Measurements from ENCODE around the gene MTNR1B. TPM values are rescaled to one million over a fixed set of nuclear protein-coding genes. Genes with fewer than 3 reads are reported as not detected.

The MTNR1B gene
- polyA plus RNA-seq, 1 of the 3 experiments (the other 2 are of a cell fraction), result not detected

DNA sequence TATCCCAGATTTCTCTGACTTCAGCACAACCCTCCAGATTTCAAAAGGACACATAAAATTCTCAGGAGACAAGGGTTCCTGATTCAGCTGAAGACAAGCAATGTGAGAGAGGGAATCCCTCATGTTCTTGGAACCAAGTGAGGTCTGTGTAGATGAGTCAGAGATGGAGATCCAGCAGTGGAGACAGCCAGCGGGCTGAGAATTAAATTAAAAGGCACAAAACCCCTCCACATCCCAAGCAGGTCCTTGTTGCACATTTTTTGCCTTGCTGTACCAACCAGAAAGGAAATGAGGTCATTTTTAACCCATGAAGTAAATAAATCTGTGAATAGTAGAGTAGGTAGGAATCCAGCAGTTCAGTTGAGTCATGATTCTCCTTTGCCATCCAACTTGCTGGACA is 9.7 kb downstream of the MTNR1B start (continued):
- no peak for TF ChIP-seq GABPA (IDR thresholded peaks at IDR 0.05; ENCODE audit: low read depth)
- TF ChIP-seq RFX5 (IDR thresholded peaks at IDR 0.05; ENCODE audit: low read length), result no peak
- no peak; the same call in 1 of the 2 replicates for TF ChIP-seq SIN3A (IDR thresholded peaks at IDR 0.05; ENCODE audit: borderline replicate concordance, low read depth, low read length)
- peak; percentile 68 for TF ChIP-seq JUND (IDR thresholded peaks at IDR 0.05)
- no peak; the same call in 1 of the 2 replicates for TF ChIP-seq FOSL2 (IDR thresholded peaks at IDR 0.05; ENCODE audit: borderline replicate concordance, low read depth)

DNA sequence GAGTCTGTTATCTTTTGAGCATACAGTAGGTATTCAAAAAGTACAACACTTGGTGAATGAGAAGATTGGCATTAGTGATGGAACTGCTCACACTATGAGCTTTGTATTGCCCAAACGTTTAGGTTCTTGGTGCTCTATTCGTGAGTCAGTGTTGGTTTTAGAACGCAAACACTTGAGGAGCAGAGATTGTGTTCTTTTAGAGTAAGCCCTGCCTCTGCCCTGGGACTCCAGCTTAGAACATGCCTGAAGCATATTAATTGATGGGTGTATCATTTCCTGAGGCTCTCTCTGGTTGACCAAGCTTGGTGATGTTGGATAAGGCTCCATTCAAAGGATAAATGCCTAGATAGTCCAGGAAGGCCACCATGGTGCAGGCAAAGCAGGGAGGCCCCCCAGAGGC is 10.9 kb downstream of the MTNR1B start:
- Histone ChIP-seq H3K27ac (ENCODE audit: low read depth in 2 of 2, low read length in 1 of 2) (peak overlapping the region in 1 of 2 experiments; percentile 87; a peak in 2 of 4 replicates), H3K9me3 (no peaks in the 10 kb centered on the region), H3K27me3 (ENCODE audit: insufficient read depth) (no peaks in the 10 kb centered on the region), H2AFZ (ENCODE audit: low read depth) (no peak overlapping the region), H4K20me1 (ENCODE audit: insufficient read depth) (no peaks in the 10 kb centered on the region), H3K9ac (no peak overlapping the region), H3K79me2 (ENCODE audit: insufficient read depth) (no peaks in the 10 kb centered on the region), H3K9me2 (no peaks in the 10 kb centered on the region), H3K36me3 (replicated peaks in 1 of 2; ENCODE audit: control insufficient read depth in 1 of 2, insufficient read depth in 2 of 2, low read length in 1 of 2) (no peaks in the 10 kb centered on the region), H3K4me1 (ENCODE audit: control insufficient read depth in 1 of 2, insufficient read depth in 2 of 2, low read depth in 1 of 2, low read length in 1 of 2) (peaks cover 21 to 28% of the 10 kb centered on the region in 2 experiments; a peak in 3 of 4 replicates), H3K4me3 (ENCODE audit: low read depth in 2 of 2, low read length in 1 of 2) (no peak overlapping the region), H3F3A (replicated peaks; ENCODE audit: insufficient read depth) (peaks cover 26% of the 10 kb centered on the region), H3K4me2 (peak overlapping the region; percentile 65; the same call in 1 of the 2 replicates)
- CTCF ChIA-PET, result interaction anchor here (0.8 kb wide), 1 partner anchor 189 kb away, joined by 4 read pairs; no protein-coding TSS in a partner anchor
- TF ChIP-seq EP300 (IDR thresholded peaks at IDR 0.05; ENCODE audit: borderline replicate concordance in 1 of 2, low read depth in 1 of 2, low read length in 1 of 2), result no peak
- TF ChIP-seq TCF12 (IDR thresholded peaks at IDR 0.05), result no peak
- TF ChIP-seq FOXM1 (IDR thresholded peaks at IDR 0.05; ENCODE audit: low read depth), result no peak
- no peak for TF ChIP-seq GATA2 (CRISPR knock-in tag; IDR thresholded peaks at IDR 0.05)
- no peak for TF ChIP-seq FOSL2 (IDR thresholded peaks at IDR 0.05; ENCODE audit: borderline replicate concordance, low read depth)
- TF ChIP-seq, protein P1, sequence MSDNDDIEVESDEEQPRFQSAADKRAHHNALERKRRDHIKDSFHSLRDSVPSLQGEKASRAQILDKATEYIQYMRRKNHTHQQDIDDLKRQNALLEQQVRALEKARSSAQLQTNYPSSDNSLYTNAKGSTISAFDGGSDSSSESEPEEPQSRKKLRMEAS (IDR thresholded peaks at IDR 0.05; ENCODE audit: low read depth), result no peak
- TF ChIP-seq MEF2A (IDR thresholded peaks at IDR 0.05; ENCODE audit: borderline replicate concordance, low read depth), result no peak
- TF ChIP-seq, protein P2, sequence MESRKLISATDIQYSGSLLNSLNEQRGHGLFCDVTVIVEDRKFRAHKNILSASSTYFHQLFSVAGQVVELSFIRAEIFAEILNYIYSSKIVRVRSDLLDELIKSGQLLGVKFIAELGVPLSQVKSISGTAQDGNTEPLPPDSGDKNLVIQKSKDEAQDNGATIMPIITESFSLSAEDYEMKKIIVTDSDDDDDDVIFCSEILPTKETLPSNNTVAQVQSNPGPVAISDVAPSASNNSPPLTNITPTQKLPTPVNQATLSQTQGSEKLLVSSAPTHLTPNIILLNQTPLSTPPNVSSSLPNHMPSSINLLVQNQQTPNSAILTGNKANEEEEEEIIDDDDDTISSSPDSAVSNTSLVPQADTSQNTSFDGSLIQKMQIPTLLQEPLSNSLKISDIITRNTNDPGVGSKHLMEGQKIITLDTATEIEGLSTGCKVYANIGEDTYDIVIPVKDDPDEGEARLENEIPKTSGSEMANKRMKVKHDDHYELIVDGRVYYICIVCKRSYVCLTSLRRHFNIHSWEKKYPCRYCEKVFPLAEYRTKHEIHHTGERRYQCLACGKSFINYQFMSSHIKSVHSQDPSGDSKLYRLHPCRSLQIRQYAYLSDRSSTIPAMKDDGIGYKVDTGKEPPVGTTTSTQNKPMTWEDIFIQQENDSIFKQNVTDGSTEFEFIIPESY (IDR thresholded peaks at IDR 0.05; ENCODE audit: borderline replicate concordance, low read depth), result no peak
- no peak for TF ChIP-seq POLR2AphosphoS5 (IDR thresholded peaks at IDR 0.05; ENCODE audit: low read depth, low read length)
- TF ChIP-seq, protein P3, sequence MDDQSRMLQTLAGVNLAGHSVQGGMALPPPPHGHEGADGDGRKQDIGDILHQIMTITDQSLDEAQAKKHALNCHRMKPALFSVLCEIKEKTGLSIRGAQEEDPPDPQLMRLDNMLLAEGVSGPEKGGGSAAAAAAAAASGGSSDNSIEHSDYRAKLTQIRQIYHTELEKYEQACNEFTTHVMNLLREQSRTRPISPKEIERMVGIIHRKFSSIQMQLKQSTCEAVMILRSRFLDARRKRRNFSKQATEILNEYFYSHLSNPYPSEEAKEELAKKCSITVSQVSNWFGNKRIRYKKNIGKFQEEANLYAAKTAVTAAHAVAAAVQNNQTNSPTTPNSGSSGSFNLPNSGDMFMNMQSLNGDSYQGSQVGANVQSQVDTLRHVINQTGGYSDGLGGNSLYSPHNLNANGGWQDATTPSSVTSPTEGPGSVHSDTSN (IDR thresholded peaks at IDR 0.05), result no peak
- TF ChIP-seq TEAD4 (IDR thresholded peaks at IDR 0.05; ENCODE audit: borderline replicate concordance, insufficient read depth), result no peak
- TF ChIP-seq, protein P4, sequence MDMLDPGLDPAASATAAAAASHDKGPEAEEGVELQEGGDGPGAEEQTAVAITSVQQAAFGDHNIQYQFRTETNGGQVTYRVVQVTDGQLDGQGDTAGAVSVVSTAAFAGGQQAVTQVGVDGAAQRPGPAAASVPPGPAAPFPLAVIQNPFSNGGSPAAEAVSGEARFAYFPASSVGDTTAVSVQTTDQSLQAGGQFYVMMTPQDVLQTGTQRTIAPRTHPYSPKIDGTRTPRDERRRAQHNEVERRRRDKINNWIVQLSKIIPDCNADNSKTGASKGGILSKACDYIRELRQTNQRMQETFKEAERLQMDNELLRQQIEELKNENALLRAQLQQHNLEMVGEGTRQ (IDR thresholded peaks at IDR 0.05; ENCODE audit: borderline replicate concordance, low read depth, low read length), result no peak
- no peak for TF ChIP-seq RAD21 (IDR thresholded peaks at IDR 0.05; ENCODE audit: low read length)
- no peak for TF ChIP-seq FOXJ3 (CRISPR knock-in tag; IDR thresholded peaks at IDR 0.05)
- TF ChIP-seq TAF1 (IDR thresholded peaks at IDR 0.05; ENCODE audit: borderline replicate concordance, low read depth, low read length), result no peak
- TF ChIP-seq, protein P5, sequence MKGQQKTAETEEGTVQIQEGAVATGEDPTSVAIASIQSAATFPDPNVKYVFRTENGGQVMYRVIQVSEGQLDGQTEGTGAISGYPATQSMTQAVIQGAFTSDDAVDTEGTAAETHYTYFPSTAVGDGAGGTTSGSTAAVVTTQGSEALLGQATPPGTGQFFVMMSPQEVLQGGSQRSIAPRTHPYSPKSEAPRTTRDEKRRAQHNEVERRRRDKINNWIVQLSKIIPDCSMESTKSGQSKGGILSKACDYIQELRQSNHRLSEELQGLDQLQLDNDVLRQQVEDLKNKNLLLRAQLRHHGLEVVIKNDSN (IDR thresholded peaks at IDR 0.05; ENCODE audit: borderline replicate concordance, low read depth), result no peak
- no peak for TF ChIP-seq GABPA (IDR thresholded peaks at IDR 0.05; ENCODE audit: low read depth)
- TF ChIP-seq SMC3 (IDR thresholded peaks at IDR 0.05; ENCODE audit: low read depth, low read length), result no peak
- no peak for TF ChIP-seq REST (IDR thresholded peaks at IDR 0.05; ENCODE audit: low read depth, low read length)
- TF ChIP-seq RXRA (IDR thresholded peaks at IDR 0.05; ENCODE audit: borderline replicate concordance, low read depth), result no peak
- POLR2A ChIA-PET, result no interaction called here
- no peak for DNase-seq
- 96% methylated on average over 3 of the region's 3 CpGs for WGBS (ENCODE audit: low lambda C conversion rate)

Measured in SK-N-SH (cell line).